Measurements from ENCODE around the gene KLHL13.

KLHL13 gene

DNA sequence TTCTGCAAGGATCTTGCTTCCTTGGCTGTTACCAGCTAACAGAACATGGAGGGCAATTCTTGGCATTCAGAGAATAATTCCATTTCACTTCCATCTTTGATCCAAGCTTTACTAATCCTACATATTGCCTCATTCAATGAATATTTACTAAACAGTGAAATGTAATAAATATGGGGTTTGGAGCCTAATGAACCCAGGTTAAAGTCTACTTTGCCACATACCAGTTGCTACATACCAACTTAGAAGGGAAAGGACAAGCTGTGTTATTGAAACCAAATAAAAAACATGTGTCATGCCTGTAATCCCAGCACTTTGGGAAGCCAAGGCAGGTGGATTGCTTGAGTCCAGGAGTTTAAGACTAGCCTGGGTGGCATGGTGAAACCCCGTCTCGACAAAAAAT lies 265.6 kb downstream of the KLHL13 start:
- no peak for DNase-seq (ENCODE audit: low spot score)
